Adipocyte (in vitro differentiated cells): Measurements from ENCODE around the gene CLEC16A.
A peak's percentile ranks its signal among the peaks of the same experiment; 100 is the strongest.
"Not testable (repeated sequence)": the region's sequence is repeated elsewhere in the genome, so short reads cannot be mapped to it uniquely, and the experiment has no call there.

ENCODE experiments used
- DNase-seq: peaks from one replicate; pipeline ENCODE4 v3.0.0-alpha.2; 2015; ENCODE audit warnings: low read depth
- H3K27me3 ChIP-seq: replicated peaks from 2 replicates; pipeline ENCODE4 v1.7.0; 2013; ENCODE audit warnings: mild to moderate bottlenecking, low read length, moderate library complexity; ENCODE audit not compliant: control insufficient read depth, insufficient read depth
- H3K36me3 ChIP-seq: 2 replicates; pipeline ENCODE4 v1.7.0; 2013; ENCODE audit warnings: low read length, mild to moderate bottlenecking, moderate library complexity; ENCODE audit not compliant: control insufficient read depth, insufficient read depth, severe bottlenecking
- H3K4me1 ChIP-seq: 2 replicates; pipeline ENCODE4 v1.7.0; 2013; ENCODE audit warnings: mild to moderate bottlenecking, low read length, moderate library complexity; ENCODE audit not compliant: control insufficient read depth, insufficient read depth
- H3K4me3 ChIP-seq: 2 replicates; pipeline ENCODE4 v1.7.0; 2013; ENCODE audit warnings: mild to moderate bottlenecking, low read length, moderate library complexity
- H3K9ac ChIP-seq: 2 replicates; pipeline ENCODE4 v1.7.0; 2013; ENCODE audit warnings: mild to moderate bottlenecking, low read length, moderate library complexity
- H3K9me3 ChIP-seq: 2 replicates; pipeline ENCODE4 v1.7.0; 2013; ENCODE audit warnings: mild to moderate bottlenecking, low read length, moderate library complexity; ENCODE audit not compliant: control insufficient read depth

Gene CLEC16A

GRCh38 chr16:11101695-11102522, 157.5 kb downstream of the CLEC16A start:
- no peak overlapping the region for H3K9ac ChIP-seq
- H3K27me3 ChIP-seq = no peaks in the 10 kb centered on the region
- no peaks in the 10 kb centered on the region for H3K9me3 ChIP-seq
- no peak for DNase-seq
- H3K36me3 ChIP-seq = no peaks in the 10 kb centered on the region
- peaks cover 48% of the 10 kb centered on the region for H3K4me1 ChIP-seq
- no peak overlapping the region for H3K4me3 ChIP-seq

GRCh38 chr16:11102523-11102898, 158.1 kb downstream of the CLEC16A start:
- H3K27me3 ChIP-seq = no peaks in the 10 kb centered on the region
- no peaks in the 10 kb centered on the region for H3K9me3 ChIP-seq
- no peak overlapping the region for H3K4me3 ChIP-seq
- no peaks in the 10 kb centered on the region for H3K36me3 ChIP-seq
- no peak overlapping the region for H3K9ac ChIP-seq
- DNase-seq = no peak
- peaks cover 48% of the 10 kb centered on the region for H3K4me1 ChIP-seq

- not testable (repeated sequence) for H3K9ac ChIP-seq
Measured at GRCh38 chr16:11103301-11103700, 158.9 kb downstream of the CLEC16A start.

GRCh38 chr16:11104168-11105037, 160.0 kb downstream of the CLEC16A start:
- Histone ChIP-seq H3K36me3 (no peaks in the 10 kb centered on the region), H3K27me3 (no peaks in the 10 kb centered on the region), H3K9ac (no peak overlapping the region), H3K4me3 (peak overlapping the region; percentile 44), H3K9me3 (no peaks in the 10 kb centered on the region), H3K4me1 (peaks cover 48% of the 10 kb centered on the region)
- DNase-seq = no peak

More at GRCh38 chr16:11103301-11103700, 158.9 kb downstream of the CLEC16A start:
- DNase-seq, H3K36me3 ChIP-seq, H3K4me3 ChIP-seq, H3K27me3 ChIP-seq, H3K9me3 ChIP-seq: not testable (repeated sequence)
- H3K4me1 ChIP-seq = peaks cover 48% of the 10 kb centered on the region

GRCh38 chr16:11105038-11105903, 160.9 kb downstream of the CLEC16A start:
- H3K36me3 ChIP-seq = no peaks in the 10 kb centered on the region
- no peaks in the 10 kb centered on the region for H3K9me3 ChIP-seq
- H3K9ac ChIP-seq = no peak overlapping the region
- peak; percentile 95 for DNase-seq
- H3K27me3 ChIP-seq = no peaks in the 10 kb centered on the region
- peaks cover 40% of the 10 kb centered on the region for H3K4me1 ChIP-seq
- H3K4me3 ChIP-seq = no peak overlapping the region

GRCh38 chr16:11106726-11107125, 162.4 kb downstream of the CLEC16A start:
- Histone ChIP-seq H3K27me3 (no peaks in the 10 kb centered on the region), H3K4me3 (no peak overlapping the region), H3K4me1 (peaks cover 27% of the 10 kb centered on the region), H3K9me3 (peaks cover 11% of the 10 kb centered on the region), H3K9ac (no peak overlapping the region), H3K36me3 (no peaks in the 10 kb centered on the region)
- DNase-seq = no peak

GRCh38 chr16:11107780-11108465, 163.6 kb downstream of the CLEC16A start:
- Histone ChIP-seq H3K4me3 (no peak overlapping the region), H3K27me3 (no peaks in the 10 kb centered on the region), H3K9me3 (peaks cover 11% of the 10 kb centered on the region), H3K36me3 (no peaks in the 10 kb centered on the region), H3K9ac (no peak overlapping the region), H3K4me1 (peaks cover 16% of the 10 kb centered on the region)
- DNase-seq = peak; percentile 31

- Histone ChIP-seq H3K36me3 (no peaks in the 10 kb centered on the region), H3K4me3 (no peak overlapping the region), H3K27me3 (no peaks in the 10 kb centered on the region), H3K4me1 (peaks cover 16% of the 10 kb centered on the region), H3K9ac (no peak overlapping the region), H3K9me3 (peaks cover 11% of the 10 kb centered on the region)
- no peak for DNase-seq
Measured at GRCh38 chr16:11108466-11108805, 164.1 kb downstream of the CLEC16A start.

GRCh38 chr16:11109566-11109965, 165.2 kb downstream of the CLEC16A start:
- no peak for DNase-seq
- Histone ChIP-seq H3K4me1 (peaks cover 11% of the 10 kb centered on the region), H3K27me3 (no peaks in the 10 kb centered on the region), H3K36me3 (no peaks in the 10 kb centered on the region), H3K9me3 (peaks cover 11% of the 10 kb centered on the region), H3K9ac (no peak overlapping the region), H3K4me3 (no peak overlapping the region)

- DNase-seq = no peak
- Histone ChIP-seq H3K9me3 (peaks cover 11% of the 10 kb centered on the region), H3K27me3 (no peaks in the 10 kb centered on the region), H3K36me3 (no peaks in the 10 kb centered on the region), H3K9ac (no peak overlapping the region), H3K4me1 (no peaks in the 10 kb centered on the region), H3K4me3 (no peak overlapping the region)
Measured at GRCh38 chr16:11111150-11111549, 166.8 kb downstream of the CLEC16A start.
